Measurements from ENCODE around the gene SEMA5A. TPM values are rescaled to one million over a fixed set of nuclear protein-coding genes. Genes with fewer than 3 reads are reported as not detected.

SEMA5A gene
- total RNA-seq, 1 experiment from 2014 or later, result 9.3 TPM

DNA sequence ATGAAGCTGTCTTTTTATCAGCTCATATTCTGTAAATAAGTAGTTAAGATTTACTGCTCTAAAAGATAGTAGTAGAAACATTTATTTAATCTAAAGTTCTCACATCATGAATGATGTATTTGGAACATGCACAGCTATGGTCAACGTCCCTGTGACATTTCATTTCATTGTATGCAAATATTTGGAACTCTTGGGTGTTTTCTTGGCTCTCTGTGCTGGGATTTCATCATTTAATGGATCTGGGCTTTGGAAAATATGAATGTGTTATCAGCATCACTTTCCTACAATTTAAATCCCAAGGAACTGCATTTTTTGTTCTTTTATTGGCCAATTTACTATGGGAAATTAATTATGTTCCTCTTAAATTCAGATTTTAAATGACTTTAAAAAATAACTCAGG is 462.9 kb downstream of the SEMA5A start:
- TF ChIP-seq, protein P1, sequence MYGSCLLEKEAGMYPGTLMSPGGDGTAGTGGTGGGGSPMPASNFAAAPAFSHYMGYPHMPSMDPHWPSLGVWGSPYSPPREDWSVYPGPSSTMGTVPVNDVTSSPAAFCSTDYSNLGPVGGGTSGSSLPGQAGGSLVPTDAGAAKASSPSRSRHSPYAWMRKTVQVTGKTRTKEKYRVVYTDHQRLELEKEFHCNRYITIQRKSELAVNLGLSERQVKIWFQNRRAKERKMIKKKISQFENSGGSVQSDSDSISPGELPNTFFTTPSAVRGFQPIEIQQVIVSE (CRISPR knock-in tag; IDR thresholded peaks at IDR 0.05; ENCODE audit: borderline replicate concordance), result no peak
- no peak for TF ChIP-seq CREB1 (CRISPR knock-in tag; IDR thresholded peaks at IDR 0.05)
- TF ChIP-seq SMAD3 (CRISPR knock-in tag; IDR thresholded peaks at IDR 0.05; ENCODE audit: borderline replicate concordance), result no peak
- no peak for TF ChIP-seq NR1H2 (CRISPR knock-in tag; IDR thresholded peaks at IDR 0.05)
- no peak for TF ChIP-seq GRHL2 (CRISPR knock-in tag; IDR thresholded peaks at IDR 0.05; ENCODE audit: insufficient replicate concordance, severe bottlenecking)
- no peak for TF ChIP-seq PREB (CRISPR knock-in tag; IDR thresholded peaks at IDR 0.05; ENCODE audit: borderline replicate concordance)
- TF ChIP-seq RELA (CRISPR knock-in tag; IDR thresholded peaks at IDR 0.05; ENCODE audit: borderline replicate concordance), result no peak
- TF ChIP-seq ATF1 (CRISPR knock-in tag; IDR thresholded peaks at IDR 0.05), result no peak
- H3K27me3 Mint-ChIP-seq (ENCODE audit: low read depth), result no peaks in the 10 kb centered on the region; the same call in none of the 2 replicates

GRCh38 chr5:9072701-9073100 is 473.2 kb downstream of the SEMA5A start:
- ATAC-seq, result no peak
- CTCF ChIA-PET, result no interaction called here
- Mint-ChIP-seq H3K4me3 (no peak overlapping the region), H3K4me1 (no peaks in the 10 kb centered on the region), H3K27me3 (ENCODE audit: low read depth) (no peaks in the 10 kb centered on the region), H3K27ac (no peak overlapping the region), H3K36me3 (no peaks in the 10 kb centered on the region), H3K9me3 (no peaks in the 10 kb centered on the region)
- no peak for DNase-seq (ENCODE audit: low spot score)
- POLR2A ChIA-PET, result no interaction called here
- TF ChIP-seq, protein P2, sequence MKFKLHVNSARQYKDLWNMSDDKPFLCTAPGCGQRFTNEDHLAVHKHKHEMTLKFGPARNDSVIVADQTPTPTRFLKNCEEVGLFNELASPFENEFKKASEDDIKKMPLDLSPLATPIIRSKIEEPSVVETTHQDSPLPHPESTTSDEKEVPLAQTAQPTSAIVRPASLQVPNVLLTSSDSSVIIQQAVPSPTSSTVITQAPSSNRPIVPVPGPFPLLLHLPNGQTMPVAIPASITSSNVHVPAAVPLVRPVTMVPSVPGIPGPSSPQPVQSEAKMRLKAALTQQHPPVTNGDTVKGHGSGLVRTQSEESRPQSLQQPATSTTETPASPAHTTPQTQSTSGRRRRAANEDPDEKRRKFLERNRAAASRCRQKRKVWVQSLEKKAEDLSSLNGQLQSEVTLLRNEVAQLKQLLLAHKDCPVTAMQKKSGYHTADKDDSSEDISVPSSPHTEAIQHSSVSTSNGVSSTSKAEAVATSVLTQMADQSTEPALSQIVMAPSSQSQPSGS (CRISPR knock-in tag; IDR thresholded peaks at IDR 0.05; ENCODE audit: borderline replicate concordance, low read depth), result no peak
- TF ChIP-seq, protein P3, sequence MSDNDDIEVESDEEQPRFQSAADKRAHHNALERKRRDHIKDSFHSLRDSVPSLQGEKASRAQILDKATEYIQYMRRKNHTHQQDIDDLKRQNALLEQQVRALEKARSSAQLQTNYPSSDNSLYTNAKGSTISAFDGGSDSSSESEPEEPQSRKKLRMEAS (CRISPR knock-in tag; IDR thresholded peaks at IDR 0.05), result no peak
- TF ChIP-seq AFF4 (CRISPR knock-in tag; IDR thresholded peaks at IDR 0.05; ENCODE audit: borderline replicate concordance), result no peak
- TF ChIP-seq ZNF232 (CRISPR knock-in tag; IDR thresholded peaks at IDR 0.05), result no peak
- no peak for TF ChIP-seq FOXP4 (CRISPR knock-in tag; IDR thresholded peaks at IDR 0.05)
- TF ChIP-seq ZBTB21 (CRISPR knock-in tag; IDR thresholded peaks at IDR 0.05; ENCODE audit: borderline replicate concordance), result no peak
- TF ChIP-seq, protein P4, sequence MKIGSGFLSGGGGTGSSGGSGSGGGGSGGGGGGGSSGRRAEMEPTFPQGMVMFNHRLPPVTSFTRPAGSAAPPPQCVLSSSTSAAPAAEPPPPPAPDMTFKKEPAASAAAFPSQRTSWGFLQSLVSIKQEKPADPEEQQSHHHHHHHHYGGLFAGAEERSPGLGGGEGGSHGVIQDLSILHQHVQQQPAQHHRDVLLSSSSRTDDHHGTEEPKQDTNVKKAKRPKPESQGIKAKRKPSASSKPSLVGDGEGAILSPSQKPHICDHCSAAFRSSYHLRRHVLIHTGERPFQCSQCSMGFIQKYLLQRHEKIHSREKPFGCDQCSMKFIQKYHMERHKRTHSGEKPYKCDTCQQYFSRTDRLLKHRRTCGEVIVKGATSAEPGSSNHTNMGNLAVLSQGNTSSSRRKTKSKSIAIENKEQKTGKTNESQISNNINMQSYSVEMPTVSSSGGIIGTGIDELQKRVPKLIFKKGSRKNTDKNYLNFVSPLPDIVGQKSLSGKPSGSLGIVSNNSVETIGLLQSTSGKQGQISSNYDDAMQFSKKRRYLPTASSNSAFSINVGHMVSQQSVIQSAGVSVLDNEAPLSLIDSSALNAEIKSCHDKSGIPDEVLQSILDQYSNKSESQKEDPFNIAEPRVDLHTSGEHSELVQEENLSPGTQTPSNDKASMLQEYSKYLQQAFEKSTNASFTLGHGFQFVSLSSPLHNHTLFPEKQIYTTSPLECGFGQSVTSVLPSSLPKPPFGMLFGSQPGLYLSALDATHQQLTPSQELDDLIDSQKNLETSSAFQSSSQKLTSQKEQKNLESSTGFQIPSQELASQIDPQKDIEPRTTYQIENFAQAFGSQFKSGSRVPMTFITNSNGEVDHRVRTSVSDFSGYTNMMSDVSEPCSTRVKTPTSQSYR (CRISPR knock-in tag; IDR thresholded peaks at IDR 0.05), result no peak
- TF ChIP-seq, protein P5, sequence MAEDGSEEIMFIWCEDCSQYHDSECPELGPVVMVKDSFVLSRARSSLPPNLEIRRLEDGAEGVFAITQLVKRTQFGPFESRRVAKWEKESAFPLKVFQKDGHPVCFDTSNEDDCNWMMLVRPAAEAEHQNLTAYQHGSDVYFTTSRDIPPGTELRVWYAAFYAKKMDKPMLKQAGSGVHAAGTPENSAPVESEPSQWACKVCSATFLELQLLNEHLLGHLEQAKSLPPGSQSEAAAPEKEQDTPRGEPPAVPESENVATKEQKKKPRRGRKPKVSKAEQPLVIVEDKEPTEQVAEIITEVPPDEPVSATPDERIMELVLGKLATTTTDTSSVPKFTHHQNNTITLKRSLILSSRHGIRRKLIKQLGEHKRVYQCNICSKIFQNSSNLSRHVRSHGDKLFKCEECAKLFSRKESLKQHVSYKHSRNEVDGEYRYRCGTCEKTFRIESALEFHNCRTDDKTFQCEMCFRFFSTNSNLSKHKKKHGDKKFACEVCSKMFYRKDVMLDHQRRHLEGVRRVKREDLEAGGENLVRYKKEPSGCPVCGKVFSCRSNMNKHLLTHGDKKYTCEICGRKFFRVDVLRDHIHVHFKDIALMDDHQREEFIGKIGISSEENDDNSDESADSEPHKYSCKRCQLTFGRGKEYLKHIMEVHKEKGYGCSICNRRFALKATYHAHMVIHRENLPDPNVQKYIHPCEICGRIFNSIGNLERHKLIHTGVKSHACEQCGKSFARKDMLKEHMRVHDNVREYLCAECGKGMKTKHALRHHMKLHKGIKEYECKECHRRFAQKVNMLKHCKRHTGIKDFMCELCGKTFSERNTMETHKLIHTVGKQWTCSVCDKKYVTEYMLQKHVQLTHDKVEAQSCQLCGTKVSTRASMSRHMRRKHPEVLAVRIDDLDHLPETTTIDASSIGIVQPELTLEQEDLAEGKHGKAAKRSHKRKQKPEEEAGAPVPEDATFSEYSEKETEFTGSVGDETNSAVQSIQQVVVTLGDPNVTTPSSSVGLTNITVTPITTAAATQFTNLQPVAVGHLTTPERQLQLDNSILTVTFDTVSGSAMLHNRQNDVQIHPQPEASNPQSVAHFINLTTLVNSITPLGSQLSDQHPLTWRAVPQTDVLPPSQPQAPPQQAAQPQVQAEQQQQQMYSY (CRISPR knock-in tag; IDR thresholded peaks at IDR 0.05), result no peak
- no peak for TF ChIP-seq FOXJ3 (CRISPR knock-in tag; IDR thresholded peaks at IDR 0.05; ENCODE audit: borderline replicate concordance)
- no peak for TF ChIP-seq ESRRA (CRISPR knock-in tag; IDR thresholded peaks at IDR 0.05; ENCODE audit: borderline replicate concordance)
- no peak for TF ChIP-seq NR1H2 (CRISPR knock-in tag; IDR thresholded peaks at IDR 0.05)

More for the DNA sequence above, 462.9 kb downstream of the SEMA5A start:
- no peak overlapping the region for H3K4me3 Mint-ChIP-seq
- ChIA-PET POLR2A (no interaction called here), CTCF (no interaction called here)
- DNase-seq (ENCODE audit: low spot score) (no peak), ATAC-seq (no peak)
- 0 out of 2 replicates have a peak, but pooled peaks cover 5% of the 10 kb centered on the region for H3K4me1 Mint-ChIP-seq
- H3K36me3 Mint-ChIP-seq, result peaks cover 34% of the 10 kb centered on the region
- H3K9me3 Mint-ChIP-seq, result peaks cover 51% of the 10 kb centered on the region
- H3K27ac Mint-ChIP-seq, result no peak overlapping the region

Measured in WTC11 (cell line).